ENCODE measurements around the gene ZFAND2A.
"Not testable (repeated sequence)": the region's sequence is repeated elsewhere in the genome, so short reads cannot be mapped to it uniquely, and the experiment has no call there.

The ZFAND2A gene

GRCh38 chr7:1159231-1159630, 765 bp downstream of the ZFAND2A start:
- not testable (repeated sequence) for H3K27me3 ChIP-seq (ENCODE audit: low read depth, low read length); H3K27ac ChIP-seq (ENCODE audit: low read length); H3K9me3 ChIP-seq (ENCODE audit: control insufficient read depth in 1 of 2, low read length in 2 of 2)
- Histone ChIP-seq H3K4me1 (ENCODE audit: control insufficient read depth in 1 of 2, insufficient read depth in 2 of 2, low read length in 2 of 2) (peaks cover 10 to 22% of the 10 kb centered on the region in 2 donors), H3K36me3 (ENCODE audit: control insufficient read depth in 1 of 2, insufficient read depth in 2 of 2, low read length in 2 of 2) (peaks cover 23 to 44% of the 10 kb centered on the region in 2 donors), H3K4me3 (ENCODE audit: low read depth in 1 of 2, low read length in 2 of 2) (peak overlapping the region; percentile 84 to 92)

- Histone ChIP-seq H3K36me3 (ENCODE audit: control insufficient read depth in 1 of 2, insufficient read depth in 2 of 2, low read length in 2 of 2) (peaks cover 20 to 52% of the 10 kb centered on the region in 2 donors), H3K27me3 (ENCODE audit: low read depth, low read length) (no peaks in the 10 kb centered on the region), H3K27ac (ENCODE audit: low read length) (no peak overlapping the region), H3K4me3 (ENCODE audit: low read depth in 1 of 2, low read length in 2 of 2) (peak overlapping the region; percentile 84 to 92), H3K9me3 (ENCODE audit: control insufficient read depth in 1 of 2, low read length in 2 of 2) (no peaks in the 10 kb centered on the region), H3K4me1 (ENCODE audit: control insufficient read depth in 1 of 2, insufficient read depth in 2 of 2, low read length in 2 of 2) (peaks cover 10 to 22% of the 10 kb centered on the region in 2 donors)
Measured at GRCh38 chr7:1158203-1159126, 1.5 kb downstream of the ZFAND2A start.

GRCh38 chr7:1156782-1157535, 3.0 kb downstream of the ZFAND2A start:
- Histone ChIP-seq H3K4me3 (ENCODE audit: low read depth in 1 of 2, low read length in 2 of 2) (no peak overlapping the region), H3K27me3 (ENCODE audit: low read depth, low read length) (no peaks in the 10 kb centered on the region), H3K9me3 (ENCODE audit: control insufficient read depth in 1 of 2, low read length in 2 of 2) (no peaks in the 10 kb centered on the region), H3K36me3 (ENCODE audit: control insufficient read depth in 1 of 2, insufficient read depth in 2 of 2, low read length in 2 of 2) (peaks cover 35 to 58% of the 10 kb centered on the region in 2 donors), H3K27ac (ENCODE audit: low read length) (no peak overlapping the region), H3K4me1 (ENCODE audit: control insufficient read depth in 1 of 2, insufficient read depth in 2 of 2, low read length in 2 of 2) (peaks cover 10 to 22% of the 10 kb centered on the region in 2 donors)

- not testable (repeated sequence) for H3K27ac ChIP-seq (ENCODE audit: low read length)
Measured at GRCh38 chr7:1155818-1156781, 3.9 kb downstream of the ZFAND2A start.

GRCh38 chr7:1154172-1154739, 5.7 kb downstream of the ZFAND2A start:
- Histone ChIP-seq H3K4me3 (ENCODE audit: low read depth in 1 of 2, low read length in 2 of 2) (no peak overlapping the region), H3K4me1 (ENCODE audit: control insufficient read depth in 1 of 2, insufficient read depth in 2 of 2, low read length in 2 of 2) (peaks cover 10 to 16% of the 10 kb centered on the region in 2 donors), H3K27me3 (ENCODE audit: low read depth, low read length) (no peaks in the 10 kb centered on the region), H3K27ac (ENCODE audit: low read length) (no peak overlapping the region), H3K36me3 (ENCODE audit: control insufficient read depth in 1 of 2, insufficient read depth in 2 of 2, low read length in 2 of 2) (peaks cover 49 to 70% of the 10 kb centered on the region in 2 donors), H3K9me3 (ENCODE audit: control insufficient read depth in 1 of 2, low read length in 2 of 2) (no peaks in the 10 kb centered on the region)

More at GRCh38 chr7:1155818-1156781, 3.9 kb downstream of the ZFAND2A start:
- Histone ChIP-seq H3K36me3 (ENCODE audit: control insufficient read depth in 1 of 2, insufficient read depth in 2 of 2, low read length in 2 of 2) (peaks cover 41 to 64% of the 10 kb centered on the region in 2 donors), H3K4me1 (ENCODE audit: control insufficient read depth in 1 of 2, insufficient read depth in 2 of 2, low read length in 2 of 2) (peaks cover 10 to 17% of the 10 kb centered on the region in 2 donors)
- H3K9me3 ChIP-seq (ENCODE audit: control insufficient read depth in 1 of 2, low read length in 2 of 2); H3K4me3 ChIP-seq (ENCODE audit: low read depth in 1 of 2, low read length in 2 of 2); H3K27me3 ChIP-seq (ENCODE audit: low read depth, low read length): not testable (repeated sequence)

- H3K27me3 ChIP-seq (ENCODE audit: low read depth, low read length), result no peaks in the 10 kb centered on the region
- H3K27ac ChIP-seq (ENCODE audit: low read length), result no peak overlapping the region
- no peaks in the 10 kb centered on the region for H3K9me3 ChIP-seq (ENCODE audit: control insufficient read depth in 1 of 2, low read length in 2 of 2)
- H3K36me3 ChIP-seq (ENCODE audit: control insufficient read depth in 1 of 2, insufficient read depth in 2 of 2, low read length in 2 of 2), result peaks cover 45 to 62% of the 10 kb centered on the region in 2 donors
- no peak overlapping the region for H3K4me3 ChIP-seq (ENCODE audit: low read depth in 1 of 2, low read length in 2 of 2)
- H3K4me1 ChIP-seq (ENCODE audit: control insufficient read depth in 1 of 2, insufficient read depth in 2 of 2, low read length in 2 of 2), result no peaks in the 10 kb centered on the region
Measured at GRCh38 chr7:1152492-1152891, 7.5 kb downstream of the ZFAND2A start.

GRCh38 chr7:1151653-1152425, 8.2 kb downstream of the ZFAND2A start:
- Histone ChIP-seq H3K4me3 (ENCODE audit: low read depth in 1 of 2, low read length in 2 of 2) (no peak overlapping the region), H3K27ac (ENCODE audit: low read length) (no peak overlapping the region), H3K4me1 (ENCODE audit: control insufficient read depth in 1 of 2, insufficient read depth in 2 of 2, low read length in 2 of 2) (no peaks in the 10 kb centered on the region), H3K27me3 (ENCODE audit: low read depth, low read length) (no peaks in the 10 kb centered on the region), H3K36me3 (ENCODE audit: control insufficient read depth in 1 of 2, insufficient read depth in 2 of 2, low read length in 2 of 2) (peaks cover 39 to 56% of the 10 kb centered on the region in 2 donors), H3K9me3 (ENCODE audit: control insufficient read depth in 1 of 2, low read length in 2 of 2) (no peaks in the 10 kb centered on the region)

GRCh38 chr7:1151156-1151555, 8.8 kb downstream of the ZFAND2A start:
- no peaks in the 10 kb centered on the region for H3K9me3 ChIP-seq (ENCODE audit: control insufficient read depth in 1 of 2, low read length in 2 of 2)
- H3K36me3 ChIP-seq (ENCODE audit: control insufficient read depth in 1 of 2, insufficient read depth in 2 of 2, low read length in 2 of 2), result peaks cover 38 to 51% of the 10 kb centered on the region in 2 donors
- H3K27me3 ChIP-seq (ENCODE audit: low read depth, low read length), result no peaks in the 10 kb centered on the region
- no peak overlapping the region for H3K27ac ChIP-seq (ENCODE audit: low read length)
- no peaks in the 10 kb centered on the region for H3K4me1 ChIP-seq (ENCODE audit: control insufficient read depth in 1 of 2, insufficient read depth in 2 of 2, low read length in 2 of 2)
- no peak overlapping the region for H3K4me3 ChIP-seq (ENCODE audit: low read depth in 1 of 2, low read length in 2 of 2)

- no peaks in the 10 kb centered on the region for H3K4me1 ChIP-seq (ENCODE audit: control insufficient read depth in 1 of 2, insufficient read depth in 2 of 2, low read length in 2 of 2)
- peaks cover 34 to 47% of the 10 kb centered on the region in 2 donors for H3K36me3 ChIP-seq (ENCODE audit: control insufficient read depth in 1 of 2, insufficient read depth in 2 of 2, low read length in 2 of 2)
- no peak overlapping the region for H3K4me3 ChIP-seq (ENCODE audit: low read depth in 1 of 2, low read length in 2 of 2)
- no peaks in the 10 kb centered on the region for H3K27me3 ChIP-seq (ENCODE audit: low read depth, low read length)
- H3K27ac ChIP-seq (ENCODE audit: low read length), result no peak overlapping the region
- H3K9me3 ChIP-seq (ENCODE audit: control insufficient read depth in 1 of 2, low read length in 2 of 2), result no peaks in the 10 kb centered on the region
Measured at GRCh38 chr7:1150400-1151002, 9.5 kb downstream of the ZFAND2A start.
